ENCODE results near the gene GUCA1A. TPM values are rescaled to one million over a fixed set of nuclear protein-coding genes. Genes with fewer than 3 reads are reported as not detected.
"Not testable (repeated sequence)": the region's sequence is repeated elsewhere in the genome, so short reads cannot be mapped to it uniquely, and the experiment has no call there.

The GUCA1A gene
- total and polyA plus RNA-seq, 8 donors: 0.12 TPM; not detected in 7

- Histone ChIP-seq H3K4me3 (peak within 1 kb of the TSS; percentile 59 to 72 (median 64)), H3K4me1 (peaks cover 9 to 28% (median 19%) of the 10 kb centered on the region in 3 donors), H3K9me3 (no peaks in the 10 kb centered on the region), H3K27ac (peak within 1 kb of the TSS; percentile 88 to 91 (median 90)), H3K27me3 (no peaks in the 10 kb centered on the region), H3K36me3 (no peaks in the 10 kb centered on the region)
- DNase-seq: peak; percentile 84 to 94 (median 88)
- ATAC-seq: peak; percentile 81 to 87 (median 84)
- TF ChIP-seq, protein P1, sequence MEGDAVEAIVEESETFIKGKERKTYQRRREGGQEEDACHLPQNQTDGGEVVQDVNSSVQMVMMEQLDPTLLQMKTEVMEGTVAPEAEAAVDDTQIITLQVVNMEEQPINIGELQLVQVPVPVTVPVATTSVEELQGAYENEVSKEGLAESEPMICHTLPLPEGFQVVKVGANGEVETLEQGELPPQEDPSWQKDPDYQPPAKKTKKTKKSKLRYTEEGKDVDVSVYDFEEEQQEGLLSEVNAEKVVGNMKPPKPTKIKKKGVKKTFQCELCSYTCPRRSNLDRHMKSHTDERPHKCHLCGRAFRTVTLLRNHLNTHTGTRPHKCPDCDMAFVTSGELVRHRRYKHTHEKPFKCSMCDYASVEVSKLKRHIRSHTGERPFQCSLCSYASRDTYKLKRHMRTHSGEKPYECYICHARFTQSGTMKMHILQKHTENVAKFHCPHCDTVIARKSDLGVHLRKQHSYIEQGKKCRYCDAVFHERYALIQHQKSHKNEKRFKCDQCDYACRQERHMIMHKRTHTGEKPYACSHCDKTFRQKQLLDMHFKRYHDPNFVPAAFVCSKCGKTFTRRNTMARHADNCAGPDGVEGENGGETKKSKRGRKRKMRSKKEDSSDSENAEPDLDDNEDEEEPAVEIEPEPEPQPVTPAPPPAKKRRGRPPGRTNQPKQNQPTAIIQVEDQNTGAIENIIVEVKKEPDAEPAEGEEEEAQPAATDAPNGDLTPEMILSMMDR (IDR thresholded peaks at IDR 0.05): no peak
- FAIRE-seq: no peak
- intact Hi-C loops (cut with DNase I): no loop called here
- WGBS, 2 donors: 1% methylated on average over 46 to 60 of the region's 60 CpGs
These were observed 30.9 kb upstream of the GUCA1A start, which contains the start of gene C6orf132 for GRCh38 chr6:42142118-42142835. Gene C6orf132 (minus strand): TSS chr6:42142620. CDS start chr6:42142444, 176 bp downstream.

DNA sequence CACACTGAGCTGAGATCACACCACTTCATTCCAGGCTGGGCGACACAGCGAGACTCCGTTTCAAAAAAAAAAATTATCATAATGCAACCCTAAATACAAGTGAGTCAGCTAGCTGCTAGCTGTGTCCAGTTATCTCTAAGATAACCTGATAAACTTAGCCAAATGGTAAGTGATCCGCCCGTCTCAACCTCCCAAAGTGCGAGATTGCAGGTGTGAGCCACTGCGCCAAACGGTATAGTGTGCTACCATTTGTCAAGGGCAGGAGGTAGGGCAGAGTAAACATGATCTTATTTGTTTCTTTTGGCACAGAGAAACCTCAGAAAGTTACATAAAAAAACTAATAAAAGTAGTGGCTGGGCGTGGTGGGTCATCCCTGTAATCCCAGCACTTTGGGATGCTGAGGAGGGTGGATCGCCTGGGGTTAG is 26.0 kb upstream of the GUCA1A start:
- WGBS, 2 donors: 37 to 40% methylated on average over 10 of the region's 10 CpGs
- DNase-seq: peak in 4 of 6 donors; percentile 36 to 59 (median 46)
- TF ChIP-seq, protein P1 (IDR thresholded peaks at IDR 0.05): no peak
- intact Hi-C loops (cut with DNase I): no loop called here
- FAIRE-seq: no peak
- H3K27ac ChIP-seq: peak overlapping the region in 1 of 4 donors; percentile 28
- no peak overlapping the region for H3K4me3 ChIP-seq
- no peaks in the 10 kb centered on the region for H3K4me1 ChIP-seq
- peak; percentile 44 to 75 (median 58) for ATAC-seq
- H3K27me3 ChIP-seq: no peaks in the 10 kb centered on the region
- no peaks in the 10 kb centered on the region for H3K36me3 ChIP-seq
- H3K9me3 ChIP-seq: no peaks in the 10 kb centered on the region

- FAIRE-seq (no peak), ATAC-seq (peak in 1 of 4 donors; percentile 32), DNase-seq (no peak)
- intact Hi-C loops (cut with DNase I): no loop called here
- H3K27me3 ChIP-seq: no peaks in the 10 kb centered on the region
- TF ChIP-seq, protein P1 (IDR thresholded peaks at IDR 0.05): no peak
- no peaks in the 10 kb centered on the region for H3K36me3 ChIP-seq
- WGBS, 2 donors: 80 to 92% methylated on average over 3 of the region's 3 CpGs
- no peaks in the 10 kb centered on the region for H3K9me3 ChIP-seq
- no peaks in the 10 kb centered on the region for H3K4me1 ChIP-seq
- no peak overlapping the region for H3K4me3 ChIP-seq
- no peak overlapping the region for H3K27ac ChIP-seq
These were observed 25.1 kb upstream of the GUCA1A start for GRCh38 chr6:42148058-42148457.

DNA sequence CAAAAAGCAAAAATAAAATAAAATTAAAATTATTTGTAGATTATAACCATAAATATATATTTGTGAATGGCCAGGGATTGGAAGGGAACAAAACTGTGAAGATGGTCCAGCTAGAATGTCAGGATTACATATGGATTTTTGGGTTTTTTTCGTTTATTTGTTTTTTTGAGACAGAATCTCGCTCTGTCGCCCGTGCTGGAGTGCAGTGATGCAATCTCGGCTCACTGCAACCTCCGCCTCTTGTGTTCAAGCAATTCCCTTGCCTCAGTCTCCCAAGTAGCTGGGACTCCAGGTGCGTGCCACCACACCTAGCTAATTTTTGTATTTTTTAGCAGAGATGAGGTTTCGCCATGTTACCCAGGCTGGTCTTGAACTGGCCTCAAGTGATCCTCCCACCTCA is 22.9 kb upstream of the GUCA1A start:
- Histone ChIP-seq H3K27me3 (no peaks in the 10 kb centered on the region), H3K4me1 (no peaks in the 10 kb centered on the region), H3K36me3 (no peaks in the 10 kb centered on the region), H3K27ac (no peak overlapping the region), H3K4me3 (no peak overlapping the region), H3K9me3 (no peaks in the 10 kb centered on the region)
- FAIRE-seq (no peak), ATAC-seq (no peak), DNase-seq (no peak)
- 89 to 90% methylated on average over 8 of the region's 8 CpGs for WGBS, 2 donors
- TF ChIP-seq, protein P1 (IDR thresholded peaks at IDR 0.05): no peak
- intact Hi-C loops (cut with DNase I): no loop called here

DNA sequence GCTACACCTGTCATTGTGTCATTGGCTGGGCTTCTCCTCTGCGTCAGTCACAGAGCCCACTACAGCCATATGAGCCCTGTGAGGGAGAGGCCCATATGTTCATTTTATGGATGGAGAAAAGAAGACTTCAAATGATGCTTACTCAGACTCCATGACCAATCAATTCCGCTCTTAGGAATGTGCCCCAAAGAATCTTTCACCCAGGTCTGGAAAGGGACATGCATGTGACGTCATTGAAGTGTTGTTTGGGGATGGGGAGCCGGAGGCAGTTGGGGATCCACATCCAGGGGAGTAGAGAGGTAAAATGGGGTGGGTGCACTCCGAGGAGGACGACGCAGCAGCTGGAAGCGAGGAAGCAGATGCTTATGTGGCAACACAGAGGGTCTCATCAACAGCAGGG is 21.1 kb upstream of the GUCA1A start:
- intact Hi-C loops (cut with DNase I): no loop called here
- 84 to 89% methylated on average over 8 of the region's 8 CpGs for WGBS, 2 donors
- FAIRE-seq: no peak
- Histone ChIP-seq H3K27me3 (no peaks in the 10 kb centered on the region), H3K27ac (no peak overlapping the region), H3K9me3 (no peaks in the 10 kb centered on the region), H3K36me3 (no peaks in the 10 kb centered on the region), H3K4me3 (no peak overlapping the region), H3K4me1 (no peaks in the 10 kb centered on the region)
- ATAC-seq: no peak
- TF ChIP-seq, protein P1 (IDR thresholded peaks at IDR 0.05): no peak
- no peak for DNase-seq

DNA sequence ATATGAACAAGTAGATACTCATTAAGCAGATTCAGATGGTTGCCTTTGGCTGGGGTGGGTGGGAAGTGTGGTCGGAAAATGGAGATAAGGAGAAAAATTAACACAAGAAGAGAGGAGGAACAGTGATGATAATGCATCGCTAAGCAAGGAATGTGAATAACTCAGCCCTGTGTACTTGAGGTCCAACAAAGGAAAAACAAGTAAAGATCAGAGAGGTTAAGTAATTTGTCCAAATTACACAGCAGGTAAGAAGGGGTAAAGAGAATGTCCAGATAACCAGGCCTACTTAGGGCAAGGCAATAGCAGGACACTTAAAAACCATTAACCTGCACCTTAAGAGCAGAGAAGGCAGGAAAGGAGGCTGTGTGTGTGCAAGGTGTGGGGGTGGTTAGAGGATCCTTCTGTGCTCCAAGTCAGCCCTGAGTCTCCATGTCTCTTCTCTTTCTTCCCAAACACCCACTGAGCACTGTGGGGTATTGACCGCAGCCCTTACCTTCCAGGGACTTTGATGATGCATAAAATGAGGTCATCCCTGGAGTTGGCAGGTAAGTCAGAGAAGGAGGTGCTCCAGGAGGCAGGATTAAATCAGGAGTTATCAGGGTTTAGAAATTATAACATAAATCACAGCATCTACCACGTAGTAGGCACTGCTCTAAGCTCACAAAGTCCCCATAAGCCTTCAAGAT is 20.5 kb upstream of the GUCA1A start:
- WGBS, 2 donors: 71 to 87% methylated on average over 3 of the region's 4 CpGs
- ATAC-seq; FAIRE-seq; H3K4me1 ChIP-seq; H3K36me3 ChIP-seq; DNase-seq; H3K4me3 ChIP-seq; H3K27ac ChIP-seq; H3K27me3 ChIP-seq; intact Hi-C loops (cut with DNase I); H3K9me3 ChIP-seq: not testable (repeated sequence)
